Vagina (tissue), 2 donors: ENCODE measurements around the gene ATP7B.

ENCODE experiments used
- CTCF ChIP-seq, 3 experiments: fragments of 450-650 bp in 2 of 3; fragments of 200-600 bp in 1 of 3; sonication (generic) in 1 of 3; IDR thresholded peaks; one replicate each; pipeline ENCODE4 v1.5.1; 2017 to 2019; ENCODE audit warnings: antibody characterized with exemption in 3 of 3, mild to moderate bottlenecking in 2 of 3, moderate library complexity in 2 of 3
- POLR2A ChIP-seq, 2 donors: fragments of 450-650 bp; IDR thresholded peaks; one replicate each; pipeline ENCODE4 v1.6.1; 2017; ENCODE audit warnings: antibody characterized with exemption in 2 of 2, mild to moderate bottlenecking in 2 of 2, moderate library complexity in 2 of 2
- POLR2AphosphoS5 ChIP-seq, 2 donors: sonication (generic); formaldehyde crosslinking; IDR thresholded peaks; one replicate each; pipeline ENCODE4 v1.9.0; 2017; ENCODE audit warnings: antibody characterized with exemption in 2 of 2, mild to moderate bottlenecking in 2 of 2, low read depth in 1 of 2; ENCODE audit not compliant: insufficient read depth in 1 of 2

GRCh38 chr13:51902776-51903175 lies 108.5 kb downstream of the ATP7B start:
- TF ChIP-seq CTCF (IDR thresholded peaks at IDR 0.05) (no peak), POLR2A (IDR thresholded peaks at IDR 0.05) (no peak), POLR2AphosphoS5 (IDR thresholded peaks at IDR 0.05; ENCODE audit: insufficient read depth in 1 of 2, low read depth in 1 of 2) (no peak)
